PFSK-1 (cell line): Measurements from ENCODE around the gene SLC66A3.

Experiments
- POLR2AphosphoS5 ChIP-seq: IDR thresholded peaks from 2 replicates; pipeline ENCODE4 v1.6.1; 2012; ENCODE audit warnings: low read depth, mild to moderate bottlenecking, control low read depth, low read length, moderate library complexity
- SIN3A ChIP-seq: IDR thresholded peaks from 2 replicates; pipeline ENCODE4 v1.6.1; 2012; ENCODE audit warnings: mild to moderate bottlenecking, low read length, moderate library complexity, borderline replicate concordance; ENCODE audit not compliant: insufficient read depth
- TAF1 ChIP-seq: IDR thresholded peaks from 2 replicates; pipeline ENCODE4 v1.6.1; 2012; ENCODE audit warnings: low read length, control low read depth, borderline replicate concordance; ENCODE audit not compliant: insufficient read depth
- TF ChIP-seq, protein P1 (sequence below), 2 experiments: IDR thresholded peaks; 2 replicates each; pipeline versions ENCODE4 v1.6.1 to v1.8.0; 2011 to 2012; ENCODE audit warnings: low read depth in 2 of 2, low read length in 2 of 2, control low read depth in 1 of 2, inconsistent platforms in 1 of 2, mild to moderate bottlenecking in 1 of 2, moderate library complexity in 1 of 2; ENCODE audit not compliant: insufficient read depth in 1 of 2

DNA sequence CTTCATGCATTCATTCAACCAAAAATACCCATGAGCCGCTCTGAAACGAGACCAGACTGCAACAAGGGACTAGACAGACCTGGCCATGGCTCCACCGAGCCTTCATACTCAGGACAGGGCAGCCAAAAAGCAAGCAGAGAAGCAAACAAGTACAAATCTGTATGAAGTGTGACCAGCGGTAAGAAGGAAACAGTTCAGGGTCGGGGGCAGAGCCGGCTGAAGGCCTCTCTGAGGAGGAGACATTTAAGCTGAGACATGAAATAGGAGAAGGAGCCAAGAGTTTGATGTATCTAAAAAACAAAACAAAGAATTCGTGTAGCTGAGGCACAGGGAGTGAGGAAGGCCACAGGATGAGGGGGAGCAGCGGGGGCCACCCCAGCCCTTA is 21.3 kb upstream of the SLC66A3 start:
- TF ChIP-seq POLR2AphosphoS5 (no peak), SIN3A (no peak), TAF1 (no peak)
- TF ChIP-seq, protein P1, sequence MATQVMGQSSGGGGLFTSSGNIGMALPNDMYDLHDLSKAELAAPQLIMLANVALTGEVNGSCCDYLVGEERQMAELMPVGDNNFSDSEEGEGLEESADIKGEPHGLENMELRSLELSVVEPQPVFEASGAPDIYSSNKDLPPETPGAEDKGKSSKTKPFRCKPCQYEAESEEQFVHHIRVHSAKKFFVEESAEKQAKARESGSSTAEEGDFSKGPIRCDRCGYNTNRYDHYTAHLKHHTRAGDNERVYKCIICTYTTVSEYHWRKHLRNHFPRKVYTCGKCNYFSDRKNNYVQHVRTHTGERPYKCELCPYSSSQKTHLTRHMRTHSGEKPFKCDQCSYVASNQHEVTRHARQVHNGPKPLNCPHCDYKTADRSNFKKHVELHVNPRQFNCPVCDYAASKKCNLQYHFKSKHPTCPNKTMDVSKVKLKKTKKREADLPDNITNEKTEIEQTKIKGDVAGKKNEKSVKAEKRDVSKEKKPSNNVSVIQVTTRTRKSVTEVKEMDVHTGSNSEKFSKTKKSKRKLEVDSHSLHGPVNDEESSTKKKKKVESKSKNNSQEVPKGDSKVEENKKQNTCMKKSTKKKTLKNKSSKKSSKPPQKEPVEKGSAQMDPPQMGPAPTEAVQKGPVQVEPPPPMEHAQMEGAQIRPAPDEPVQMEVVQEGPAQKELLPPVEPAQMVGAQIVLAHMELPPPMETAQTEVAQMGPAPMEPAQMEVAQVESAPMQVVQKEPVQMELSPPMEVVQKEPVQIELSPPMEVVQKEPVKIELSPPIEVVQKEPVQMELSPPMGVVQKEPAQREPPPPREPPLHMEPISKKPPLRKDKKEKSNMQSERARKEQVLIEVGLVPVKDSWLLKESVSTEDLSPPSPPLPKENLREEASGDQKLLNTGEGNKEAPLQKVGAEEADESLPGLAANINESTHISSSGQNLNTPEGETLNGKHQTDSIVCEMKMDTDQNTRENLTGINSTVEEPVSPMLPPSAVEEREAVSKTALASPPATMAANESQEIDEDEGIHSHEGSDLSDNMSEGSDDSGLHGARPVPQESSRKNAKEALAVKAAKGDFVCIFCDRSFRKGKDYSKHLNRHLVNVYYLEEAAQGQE (IDR thresholded peaks at IDR 0.05; ENCODE audit: insufficient read depth in 1 of 2, low read depth in 2 of 2, low read length in 2 of 2): no peak
